PC-3 (cell line): Measurements from ENCODE around the gene IRGQ.

ENCODE experiments used
- EZH2phosphoT487 ChIP-seq: fragments of 300-600 bp; sonication (generic); IDR thresholded peaks from 2 replicates; pipeline ENCODE4 v1.6.1; 2018; ENCODE audit warnings: mild to moderate bottlenecking, antibody characterized with exemption, low read length, borderline replicate concordance
- TF ChIP-seq, protein P1 (sequence below): fragments of 300-600 bp; sonication (generic); conservative IDR thresholded peaks from 2 replicates; pipeline ENCODE4 v1.5.1; 2017; ENCODE audit warnings: antibody characterized with exemption, low read depth, mild to moderate bottlenecking, low read length

GRCh38 chr19:43619262-43620060 is 23.5 kb upstream of the IRGQ start, which contains the start of gene ZNF428:
- TF ChIP-seq, protein P1, sequence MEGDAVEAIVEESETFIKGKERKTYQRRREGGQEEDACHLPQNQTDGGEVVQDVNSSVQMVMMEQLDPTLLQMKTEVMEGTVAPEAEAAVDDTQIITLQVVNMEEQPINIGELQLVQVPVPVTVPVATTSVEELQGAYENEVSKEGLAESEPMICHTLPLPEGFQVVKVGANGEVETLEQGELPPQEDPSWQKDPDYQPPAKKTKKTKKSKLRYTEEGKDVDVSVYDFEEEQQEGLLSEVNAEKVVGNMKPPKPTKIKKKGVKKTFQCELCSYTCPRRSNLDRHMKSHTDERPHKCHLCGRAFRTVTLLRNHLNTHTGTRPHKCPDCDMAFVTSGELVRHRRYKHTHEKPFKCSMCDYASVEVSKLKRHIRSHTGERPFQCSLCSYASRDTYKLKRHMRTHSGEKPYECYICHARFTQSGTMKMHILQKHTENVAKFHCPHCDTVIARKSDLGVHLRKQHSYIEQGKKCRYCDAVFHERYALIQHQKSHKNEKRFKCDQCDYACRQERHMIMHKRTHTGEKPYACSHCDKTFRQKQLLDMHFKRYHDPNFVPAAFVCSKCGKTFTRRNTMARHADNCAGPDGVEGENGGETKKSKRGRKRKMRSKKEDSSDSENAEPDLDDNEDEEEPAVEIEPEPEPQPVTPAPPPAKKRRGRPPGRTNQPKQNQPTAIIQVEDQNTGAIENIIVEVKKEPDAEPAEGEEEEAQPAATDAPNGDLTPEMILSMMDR = no peak
- TF ChIP-seq EZH2phosphoT487 = no peak
